WTC11 (cell line): ENCODE measurements around the gene ATG9B.

ENCODE experiments used
- CREM ChIP-seq: sonication (generic); formaldehyde crosslinking; IDR thresholded peaks from 2 replicates; pipeline ENCODE4 v1.8.1; 2022; ENCODE audit warnings: mild to moderate bottlenecking, missing genetic modification reagents, moderate library complexity
- ESRRA ChIP-seq: sonication (generic); formaldehyde crosslinking; IDR thresholded peaks from 2 replicates; pipeline ENCODE4 v1.8.1; 2022; ENCODE audit warnings: mild to moderate bottlenecking, missing genetic modification reagents, borderline replicate concordance
- FOXJ3 ChIP-seq: sonication (generic); formaldehyde crosslinking; IDR thresholded peaks from 2 replicates; pipeline ENCODE4 v1.9.0; 2021; ENCODE audit warnings: missing genetic modification reagents, mild to moderate bottlenecking, borderline replicate concordance
- FOXK1 ChIP-seq: sonication (generic); formaldehyde crosslinking; IDR thresholded peaks from 2 replicates; pipeline ENCODE4 v1.8.0; 2022; ENCODE audit warnings: mild to moderate bottlenecking, moderate library complexity, missing genetic modification reagents
- JUN ChIP-seq: sonication (generic); formaldehyde crosslinking; IDR thresholded peaks from 2 replicates; pipeline ENCODE4 v1.8.0; 2023; ENCODE audit warnings: mild to moderate bottlenecking, missing genetic modification reagents
- MXD4 ChIP-seq: fragments of 250-450 bp; sonication (Bioruptor Pico); IDR thresholded peaks from 2 replicates; pipeline ENCODE4 v1.8.0; 2021; ENCODE audit warnings: mild to moderate bottlenecking, moderate library complexity, borderline replicate concordance
- NFYB ChIP-seq: sonication (generic); formaldehyde crosslinking; conservative IDR thresholded peaks from 2 replicates; pipeline ENCODE4 v1.8.0; 2022; ENCODE audit warnings: low read depth, missing genetic modification reagents
- NR2C2 ChIP-seq: sonication (generic); formaldehyde crosslinking; IDR thresholded peaks from 2 replicates; pipeline ENCODE4 v1.8.0; 2022; ENCODE audit warnings: mild to moderate bottlenecking, missing genetic modification reagents
- ZNF671 ChIP-seq: fragments of 250-450 bp; sonication (Bioruptor Pico); IDR thresholded peaks from 2 replicates; pipeline ENCODE4 v1.8.0; 2021; ENCODE audit warnings: mild to moderate bottlenecking
- TF ChIP-seq, protein P1 (sequence below): fragments of 200-600 bp; IDR thresholded peaks from 2 replicates; pipeline ENCODE4 v1.8.0; 2022; ENCODE audit warnings: antibody characterized with exemption
- TF ChIP-seq, protein P2 (sequence below): sonication (generic); formaldehyde crosslinking; IDR thresholded peaks from 2 replicates; pipeline ENCODE4 v1.8.0; 2022; ENCODE audit warnings: mild to moderate bottlenecking, missing genetic modification reagents
- TF ChIP-seq, protein P3 (sequence below): sonication (generic); formaldehyde crosslinking; IDR thresholded peaks from 2 replicates; pipeline ENCODE4 v1.8.1; 2023; ENCODE audit warnings: mild to moderate bottlenecking, moderate library complexity, missing genetic modification reagents
- TF ChIP-seq, protein P4 (sequence below): sonication (generic); formaldehyde crosslinking; IDR thresholded peaks from 2 replicates; pipeline ENCODE4 v1.8.0; 2023; ENCODE audit warnings: missing genetic modification reagents, mild to moderate bottlenecking, borderline replicate concordance
- TF ChIP-seq, protein P5 (sequence below): sonication (generic); formaldehyde crosslinking; IDR thresholded peaks from 2 replicates; pipeline ENCODE4 v1.8.0; 2022; ENCODE audit warnings: missing genetic modification reagents

DNA sequence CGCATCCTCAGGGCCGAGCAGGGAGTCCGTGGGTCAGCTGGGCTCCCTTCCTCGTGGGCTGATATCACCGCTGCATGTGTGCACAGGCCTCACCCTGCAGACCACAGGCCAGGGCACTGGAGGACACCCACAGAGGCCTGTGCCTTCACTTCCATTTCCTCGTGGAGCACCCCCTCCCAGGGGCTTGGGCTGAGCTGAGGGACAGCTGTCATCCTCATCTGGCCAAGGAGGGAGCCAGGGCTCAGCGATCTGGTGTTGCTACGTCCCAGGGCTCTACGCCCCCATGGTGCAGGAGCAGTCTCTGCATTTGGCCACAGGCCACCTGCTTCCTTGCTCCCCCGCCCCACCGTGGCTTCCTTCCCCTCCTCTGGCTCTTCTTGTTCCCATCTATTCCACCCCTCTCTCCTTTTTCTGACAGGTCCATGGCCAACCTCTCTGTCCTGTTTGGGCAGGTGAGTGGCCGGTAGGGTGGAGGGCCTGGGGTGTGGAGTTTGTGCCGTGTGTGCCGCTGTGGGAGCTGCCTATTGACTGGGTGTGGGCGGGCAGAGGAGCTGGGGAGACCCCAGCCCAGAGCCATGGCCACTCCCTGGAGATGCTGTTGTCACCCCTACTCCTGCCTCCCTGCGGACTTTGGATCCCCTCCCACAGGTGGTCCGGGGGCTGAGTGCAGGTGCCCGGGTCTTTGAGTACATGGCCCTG, 15.7 kb upstream of the ATG9B start:
- TF ChIP-seq FOXK1 (CRISPR knock-in tag) (no peak), CREM (CRISPR knock-in tag) (no peak), NFYB (CRISPR knock-in tag) (no peak), FOXJ3 (CRISPR knock-in tag) (no peak), MXD4 (no peak), JUN (no peak), NR2C2 (CRISPR knock-in tag) (no peak), ESRRA (CRISPR knock-in tag) (no peak), ZNF671 (no peak)
- TF ChIP-seq, protein P1, sequence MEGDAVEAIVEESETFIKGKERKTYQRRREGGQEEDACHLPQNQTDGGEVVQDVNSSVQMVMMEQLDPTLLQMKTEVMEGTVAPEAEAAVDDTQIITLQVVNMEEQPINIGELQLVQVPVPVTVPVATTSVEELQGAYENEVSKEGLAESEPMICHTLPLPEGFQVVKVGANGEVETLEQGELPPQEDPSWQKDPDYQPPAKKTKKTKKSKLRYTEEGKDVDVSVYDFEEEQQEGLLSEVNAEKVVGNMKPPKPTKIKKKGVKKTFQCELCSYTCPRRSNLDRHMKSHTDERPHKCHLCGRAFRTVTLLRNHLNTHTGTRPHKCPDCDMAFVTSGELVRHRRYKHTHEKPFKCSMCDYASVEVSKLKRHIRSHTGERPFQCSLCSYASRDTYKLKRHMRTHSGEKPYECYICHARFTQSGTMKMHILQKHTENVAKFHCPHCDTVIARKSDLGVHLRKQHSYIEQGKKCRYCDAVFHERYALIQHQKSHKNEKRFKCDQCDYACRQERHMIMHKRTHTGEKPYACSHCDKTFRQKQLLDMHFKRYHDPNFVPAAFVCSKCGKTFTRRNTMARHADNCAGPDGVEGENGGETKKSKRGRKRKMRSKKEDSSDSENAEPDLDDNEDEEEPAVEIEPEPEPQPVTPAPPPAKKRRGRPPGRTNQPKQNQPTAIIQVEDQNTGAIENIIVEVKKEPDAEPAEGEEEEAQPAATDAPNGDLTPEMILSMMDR: no peak
- TF ChIP-seq, protein P2, sequence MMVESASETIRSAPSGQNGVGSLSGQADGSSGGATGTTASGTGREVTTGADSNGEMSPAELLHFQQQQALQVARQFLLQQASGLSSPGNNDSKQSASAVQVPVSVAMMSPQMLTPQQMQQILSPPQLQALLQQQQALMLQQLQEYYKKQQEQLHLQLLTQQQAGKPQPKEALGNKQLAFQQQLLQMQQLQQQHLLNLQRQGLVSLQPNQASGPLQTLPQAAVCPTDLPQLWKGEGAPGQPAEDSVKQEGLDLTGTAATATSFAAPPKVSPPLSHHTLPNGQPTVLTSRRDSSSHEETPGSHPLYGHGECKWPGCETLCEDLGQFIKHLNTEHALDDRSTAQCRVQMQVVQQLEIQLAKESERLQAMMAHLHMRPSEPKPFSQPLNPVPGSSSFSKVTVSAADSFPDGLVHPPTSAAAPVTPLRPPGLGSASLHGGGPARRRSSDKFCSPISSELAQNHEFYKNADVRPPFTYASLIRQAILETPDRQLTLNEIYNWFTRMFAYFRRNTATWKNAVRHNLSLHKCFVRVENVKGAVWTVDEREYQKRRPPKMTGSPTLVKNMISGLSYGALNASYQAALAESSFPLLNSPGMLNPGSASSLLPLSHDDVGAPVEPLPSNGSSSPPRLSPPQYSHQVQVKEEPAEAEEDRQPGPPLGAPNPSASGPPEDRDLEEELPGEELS (CRISPR knock-in tag): no peak
- TF ChIP-seq, protein P3, sequence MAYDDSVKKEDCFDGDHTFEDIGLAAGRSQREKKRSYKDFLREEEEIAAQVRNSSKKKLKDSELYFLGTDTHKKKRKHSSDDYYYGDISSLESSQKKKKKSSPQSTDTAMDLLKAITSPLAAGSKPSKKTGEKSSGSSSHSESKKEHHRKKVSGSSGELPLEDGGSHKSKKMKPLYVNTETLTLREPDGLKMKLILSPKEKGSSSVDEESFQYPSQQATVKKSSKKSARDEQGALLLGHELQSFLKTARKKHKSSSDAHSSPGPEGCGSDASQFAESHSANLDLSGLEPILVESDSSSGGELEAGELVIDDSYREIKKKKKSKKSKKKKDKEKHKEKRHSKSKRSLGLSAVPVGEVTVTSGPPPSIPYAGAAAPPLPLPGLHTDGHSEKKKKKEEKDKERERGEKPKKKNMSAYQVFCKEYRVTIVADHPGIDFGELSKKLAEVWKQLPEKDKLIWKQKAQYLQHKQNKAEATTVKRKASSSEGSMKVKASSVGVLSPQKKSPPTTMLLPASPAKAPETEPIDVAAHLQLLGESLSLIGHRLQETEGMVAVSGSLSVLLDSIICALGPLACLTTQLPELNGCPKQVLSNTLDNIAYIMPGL (CRISPR knock-in tag): no peak
- TF ChIP-seq, protein P4, sequence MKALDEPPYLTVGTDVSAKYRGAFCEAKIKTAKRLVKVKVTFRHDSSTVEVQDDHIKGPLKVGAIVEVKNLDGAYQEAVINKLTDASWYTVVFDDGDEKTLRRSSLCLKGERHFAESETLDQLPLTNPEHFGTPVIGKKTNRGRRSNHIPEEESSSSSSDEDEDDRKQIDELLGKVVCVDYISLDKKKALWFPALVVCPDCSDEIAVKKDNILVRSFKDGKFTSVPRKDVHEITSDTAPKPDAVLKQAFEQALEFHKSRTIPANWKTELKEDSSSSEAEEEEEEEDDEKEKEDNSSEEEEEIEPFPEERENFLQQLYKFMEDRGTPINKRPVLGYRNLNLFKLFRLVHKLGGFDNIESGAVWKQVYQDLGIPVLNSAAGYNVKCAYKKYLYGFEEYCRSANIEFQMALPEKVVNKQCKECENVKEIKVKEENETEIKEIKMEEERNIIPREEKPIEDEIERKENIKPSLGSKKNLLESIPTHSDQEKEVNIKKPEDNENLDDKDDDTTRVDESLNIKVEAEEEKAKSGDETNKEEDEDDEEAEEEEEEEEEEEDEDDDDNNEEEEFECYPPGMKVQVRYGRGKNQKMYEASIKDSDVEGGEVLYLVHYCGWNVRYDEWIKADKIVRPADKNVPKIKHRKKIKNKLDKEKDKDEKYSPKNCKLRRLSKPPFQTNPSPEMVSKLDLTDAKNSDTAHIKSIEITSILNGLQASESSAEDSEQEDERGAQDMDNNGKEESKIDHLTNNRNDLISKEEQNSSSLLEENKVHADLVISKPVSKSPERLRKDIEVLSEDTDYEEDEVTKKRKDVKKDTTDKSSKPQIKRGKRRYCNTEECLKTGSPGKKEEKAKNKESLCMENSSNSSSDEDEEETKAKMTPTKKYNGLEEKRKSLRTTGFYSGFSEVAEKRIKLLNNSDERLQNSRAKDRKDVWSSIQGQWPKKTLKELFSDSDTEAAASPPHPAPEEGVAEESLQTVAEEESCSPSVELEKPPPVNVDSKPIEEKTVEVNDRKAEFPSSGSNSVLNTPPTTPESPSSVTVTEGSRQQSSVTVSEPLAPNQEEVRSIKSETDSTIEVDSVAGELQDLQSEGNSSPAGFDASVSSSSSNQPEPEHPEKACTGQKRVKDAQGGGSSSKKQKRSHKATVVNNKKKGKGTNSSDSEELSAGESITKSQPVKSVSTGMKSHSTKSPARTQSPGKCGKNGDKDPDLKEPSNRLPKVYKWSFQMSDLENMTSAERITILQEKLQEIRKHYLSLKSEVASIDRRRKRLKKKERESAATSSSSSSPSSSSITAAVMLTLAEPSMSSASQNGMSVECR (CRISPR knock-in tag): no peak
- TF ChIP-seq, protein P5, sequence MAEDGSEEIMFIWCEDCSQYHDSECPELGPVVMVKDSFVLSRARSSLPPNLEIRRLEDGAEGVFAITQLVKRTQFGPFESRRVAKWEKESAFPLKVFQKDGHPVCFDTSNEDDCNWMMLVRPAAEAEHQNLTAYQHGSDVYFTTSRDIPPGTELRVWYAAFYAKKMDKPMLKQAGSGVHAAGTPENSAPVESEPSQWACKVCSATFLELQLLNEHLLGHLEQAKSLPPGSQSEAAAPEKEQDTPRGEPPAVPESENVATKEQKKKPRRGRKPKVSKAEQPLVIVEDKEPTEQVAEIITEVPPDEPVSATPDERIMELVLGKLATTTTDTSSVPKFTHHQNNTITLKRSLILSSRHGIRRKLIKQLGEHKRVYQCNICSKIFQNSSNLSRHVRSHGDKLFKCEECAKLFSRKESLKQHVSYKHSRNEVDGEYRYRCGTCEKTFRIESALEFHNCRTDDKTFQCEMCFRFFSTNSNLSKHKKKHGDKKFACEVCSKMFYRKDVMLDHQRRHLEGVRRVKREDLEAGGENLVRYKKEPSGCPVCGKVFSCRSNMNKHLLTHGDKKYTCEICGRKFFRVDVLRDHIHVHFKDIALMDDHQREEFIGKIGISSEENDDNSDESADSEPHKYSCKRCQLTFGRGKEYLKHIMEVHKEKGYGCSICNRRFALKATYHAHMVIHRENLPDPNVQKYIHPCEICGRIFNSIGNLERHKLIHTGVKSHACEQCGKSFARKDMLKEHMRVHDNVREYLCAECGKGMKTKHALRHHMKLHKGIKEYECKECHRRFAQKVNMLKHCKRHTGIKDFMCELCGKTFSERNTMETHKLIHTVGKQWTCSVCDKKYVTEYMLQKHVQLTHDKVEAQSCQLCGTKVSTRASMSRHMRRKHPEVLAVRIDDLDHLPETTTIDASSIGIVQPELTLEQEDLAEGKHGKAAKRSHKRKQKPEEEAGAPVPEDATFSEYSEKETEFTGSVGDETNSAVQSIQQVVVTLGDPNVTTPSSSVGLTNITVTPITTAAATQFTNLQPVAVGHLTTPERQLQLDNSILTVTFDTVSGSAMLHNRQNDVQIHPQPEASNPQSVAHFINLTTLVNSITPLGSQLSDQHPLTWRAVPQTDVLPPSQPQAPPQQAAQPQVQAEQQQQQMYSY (CRISPR knock-in tag): no peak
